Ascending aorta (tissue), 2 donors: ENCODE results near the gene TAS2R30. TPM values are rescaled to one million over a fixed set of nuclear protein-coding genes. Genes with fewer than 3 reads are reported as not detected.
"Not testable (repeated sequence)": the region's sequence is repeated elsewhere in the genome, so short reads cannot be mapped to it uniquely, and the experiment has no call there.

ENCODE experiments used
- DNase-seq, 2 donors: peaks; one replicate each; pipeline ENCODE4 v3.0.0-alpha.2; 2019; ENCODE audit warnings: low spot score in 2 of 2
- H3K27ac ChIP-seq, 2 donors: fragments of 200-600 bp; sonication (generic); one replicate each; pipeline ENCODE4 v1.5.1; 2016 to 2017; ENCODE audit warnings: mild to moderate bottlenecking in 1 of 2
- H3K27me3 ChIP-seq: fragments of 200-600 bp; sonication (generic); one replicate; pipeline ENCODE4 v1.5.1; 2017
- H3K36me3 ChIP-seq, 2 donors: fragments of 200-600 bp; sonication (generic); one replicate each; pipeline ENCODE4 v1.5.1; 2016
- H3K4me1 ChIP-seq, 2 donors: fragments of 200-600 bp; sonication (generic); one replicate each; pipeline ENCODE4 v1.5.1; 2016 to 2017; ENCODE audit warnings: mild to moderate bottlenecking in 1 of 2
- H3K4me3 ChIP-seq, 2 donors: fragments of 200-600 bp; sonication (generic); one replicate each; pipeline ENCODE4 v1.5.1; 2016 to 2017; ENCODE audit warnings: mild to moderate bottlenecking in 1 of 2
- H3K9me3 ChIP-seq, 2 donors: fragments of 200-600 bp; sonication (generic); one replicate each; pipeline ENCODE4 v1.5.1; 2016
- CTCF ChIP-seq, 3 experiments: fragments of 200-600 bp in 2 of 3; fragments of 450-650 bp in 1 of 3; sonication (generic) in 2 of 3; IDR thresholded peaks; one replicate each; pipeline ENCODE4 v1.5.1; 2016 to 2019; ENCODE audit warnings: antibody characterized with exemption in 3 of 3, mild to moderate bottlenecking in 1 of 3, moderate library complexity in 1 of 3
- intact Hi-C: fragments of 100-400 bp; cut with DNase I; formaldehyde crosslinking; loops from one replicate; pipeline ENCODE4 v1.15.1; 2023
- total RNA-seq: library from RNA; depleted of rRNA; stranded (reverse); fragments of >200 nt; gene quantifications from one replicate; pipeline ENCODE4 v1.1.0, GENCODE V29; 2016

Gene TAS2R30
- total RNA-seq, 1 donor from 2014 or later = 3.6 TPM

- H3K27me3 ChIP-seq = no peaks in the 10 kb centered on the region
- H3K4me3 ChIP-seq = no peak overlapping the region
- no peak for DNase-seq
- no peaks in the 10 kb centered on the region for H3K4me1 ChIP-seq
- H3K27ac ChIP-seq = no peak overlapping the region
- no peak for TF ChIP-seq CTCF (IDR thresholded peaks at IDR 0.05)
- H3K9me3 ChIP-seq = no peaks in the 10 kb centered on the region
- intact Hi-C loops = no loop called here
- no peaks in the 10 kb centered on the region for H3K36me3 ChIP-seq
These were observed 1.3 kb downstream of the TAS2R30 start for GRCh38 chr12:11133162-11133561.

DNA sequence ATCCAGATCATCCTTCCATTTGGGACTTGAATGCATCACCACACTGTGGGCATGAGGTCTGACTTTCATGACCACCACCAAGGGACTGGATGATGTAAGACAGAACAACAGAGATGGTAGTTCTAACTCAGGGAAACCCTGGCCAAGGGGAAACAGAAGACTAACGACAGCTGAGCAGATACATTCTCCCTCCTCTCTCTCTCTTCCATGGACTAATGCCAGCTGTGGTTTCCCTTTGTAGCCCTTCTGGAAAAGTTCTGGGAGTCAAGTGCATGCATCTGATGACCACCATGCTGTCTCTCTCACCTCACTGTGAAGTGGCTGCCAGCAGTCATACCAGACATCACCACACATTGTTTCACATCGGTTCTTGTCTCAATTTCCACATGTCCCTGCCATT is 3.4 kb downstream of the TAS2R30 start:
- intact Hi-C loops = no loop called here

GRCh38 chr12:11130382-11130781 is 4.1 kb downstream of the TAS2R30 start:
- Histone ChIP-seq H3K36me3 (no peaks in the 10 kb centered on the region), H3K27me3 (no peaks in the 10 kb centered on the region), H3K9me3 (no peaks in the 10 kb centered on the region), H3K27ac (no peak overlapping the region), H3K4me1 (no peaks in the 10 kb centered on the region), H3K4me3 (no peak overlapping the region)
- no peak for TF ChIP-seq CTCF (IDR thresholded peaks at IDR 0.05)
- no peak for DNase-seq
- intact Hi-C loops = no loop called here

More for the DNA sequence above, 3.4 kb downstream of the TAS2R30 start:
- DNase-seq = no peak
- no peak for TF ChIP-seq CTCF (IDR thresholded peaks at IDR 0.05)
- H3K36me3 ChIP-seq = no peaks in the 10 kb centered on the region
- no peaks in the 10 kb centered on the region for H3K9me3 ChIP-seq
- no peak overlapping the region for H3K4me3 ChIP-seq
- H3K27me3 ChIP-seq = no peaks in the 10 kb centered on the region
- H3K27ac ChIP-seq = no peak overlapping the region
- no peaks in the 10 kb centered on the region for H3K4me1 ChIP-seq

DNA sequence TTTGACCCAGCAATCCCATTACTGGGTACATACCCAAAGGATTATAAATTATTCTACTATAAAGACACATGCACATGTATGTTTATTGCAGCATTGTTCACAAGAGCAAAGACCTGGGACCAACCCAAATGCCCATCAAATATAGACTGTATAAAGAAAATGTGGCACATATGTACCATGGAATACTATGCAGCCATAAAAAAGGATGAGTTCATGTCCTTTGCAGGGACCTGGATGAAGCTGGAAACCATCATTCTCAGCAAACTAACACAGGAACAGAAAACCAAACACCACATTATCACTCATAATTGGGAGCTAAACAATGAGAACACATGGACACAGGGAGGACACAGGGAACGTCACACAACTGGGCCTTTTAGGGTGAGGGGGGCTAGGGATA is 20.3 kb downstream of the TAS2R30 start:
- DNase-seq = not testable (repeated sequence)

DNA sequence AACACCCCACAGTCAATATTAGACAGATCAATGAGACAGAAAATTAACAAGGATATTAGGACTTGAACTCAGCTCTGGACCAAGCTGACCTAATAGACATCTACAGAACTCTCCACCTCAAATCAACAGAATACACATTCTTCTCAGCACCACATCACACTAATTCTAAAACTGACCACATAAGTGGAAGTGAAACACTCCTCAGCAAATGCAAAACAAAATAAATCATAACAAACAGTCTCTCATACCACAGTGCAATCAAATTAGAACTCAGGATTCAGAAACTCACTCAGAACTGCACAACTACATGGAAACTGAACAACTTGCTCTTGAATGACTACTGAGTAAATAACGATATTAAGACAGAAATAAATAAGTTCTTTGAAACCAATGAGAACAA is 23.2 kb downstream of the TAS2R30 start:
- H3K4me3 ChIP-seq, intact Hi-C loops, H3K27me3 ChIP-seq, DNase-seq, H3K4me1 ChIP-seq, H3K36me3 ChIP-seq, H3K27ac ChIP-seq: not testable (repeated sequence)
- peaks cover 0 to 24% of the 10 kb centered on the region in 2 donors for H3K9me3 ChIP-seq

More for the DNA sequence above, 20.3 kb downstream of the TAS2R30 start:
- H3K4me1 ChIP-seq, H3K27me3 ChIP-seq, H3K36me3 ChIP-seq, intact Hi-C loops, H3K4me3 ChIP-seq, H3K27ac ChIP-seq: not testable (repeated sequence)
- H3K9me3 ChIP-seq = peaks cover 3 to 24% of the 10 kb centered on the region in 2 donors

GRCh38 chr12:11108862-11109261 is 25.6 kb downstream of the TAS2R30 start:
- Histone ChIP-seq H3K27ac (no peak overlapping the region), H3K4me3 (no peak overlapping the region), H3K27me3 (no peaks in the 10 kb centered on the region), H3K9me3 (peaks cover 0 to 24% of the 10 kb centered on the region in 2 donors), H3K4me1 (no peaks in the 10 kb centered on the region), H3K36me3 (peaks cover 0 to 3% of the 10 kb centered on the region in 2 donors)
- intact Hi-C loops = no loop called here
- no peak for DNase-seq
- no peak for TF ChIP-seq CTCF (IDR thresholded peaks at IDR 0.05)

- H3K4me3 ChIP-seq = no peak overlapping the region
- no peak for TF ChIP-seq CTCF (IDR thresholded peaks at IDR 0.05)
- no peak overlapping the region for H3K27ac ChIP-seq
- H3K9me3 ChIP-seq = peaks cover 0 to 24% of the 10 kb centered on the region in 2 donors
- DNase-seq = no peak
- H3K36me3 ChIP-seq = peaks cover 0 to 3% of the 10 kb centered on the region in 2 donors
- H3K27me3 ChIP-seq = no peaks in the 10 kb centered on the region
- no peaks in the 10 kb centered on the region for H3K4me1 ChIP-seq
- intact Hi-C loops = no loop called here
These were observed 26.7 kb downstream of the TAS2R30 start for GRCh38 chr12:11107719-11108118.
